Body of pancreas (tissue), 4 donors: ENCODE results near the gene SFTPB. TPM values are rescaled to one million over a fixed set of nuclear protein-coding genes. Genes with fewer than 3 reads are reported as not detected.
"Not testable (repeated sequence)": the region's sequence is repeated elsewhere in the genome, so short reads cannot be mapped to it uniquely, and the experiment has no call there.

Experiments
- ATAC-seq: fragments of 150-250 bp; one replicate; pipeline ENCODE4 v1.9.1; 2016
- DNase-seq, 4 donors: peaks; one replicate each; pipeline ENCODE4 v3.0.0-alpha.2; 2019
- H3K27ac ChIP-seq, 4 donors: fragments of 200-600 bp; sonication (generic); 1 replicate in 3 of 4; 2 replicates in 1 of 4; pipeline versions ENCODE4 v1.5.1 to v1.6.1; 2016 to 2019; ENCODE audit warnings: mild to moderate bottlenecking in 1 of 4, mixed read lengths in 1 of 4, moderate library complexity in 1 of 4
- H3K27me3 ChIP-seq, 2 donors: fragments of 200-600 bp; sonication (generic); one replicate each; pipeline ENCODE4 v1.6.0; 2016; ENCODE audit warnings: mild to moderate bottlenecking in 1 of 2
- H3K36me3 ChIP-seq, 2 donors: fragments of 200-600 bp; sonication (generic); replicated peaks in 1 of 2; 2 replicates each; pipeline ENCODE4 v1.5.1; 2016; ENCODE audit warnings: low read depth in 2 of 2; ENCODE audit not compliant: insufficient read depth in 1 of 2
- H3K4me1 ChIP-seq: fragments of 200-600 bp; sonication (generic); one replicate; pipeline ENCODE4 v1.6.0; 2016
- H3K4me3 ChIP-seq, 2 donors: fragments of 200-600 bp; sonication (generic); 1 replicate in 1 of 2; 2 replicates in 1 of 2; pipeline ENCODE4 v1.5.1; 2016 to 2019
- H3K9me3 ChIP-seq, 3 donors: fragments of 200-600 bp; sonication (generic); 1 replicate in 2 of 3; 2 replicates in 1 of 3; pipeline ENCODE4 v1.5.1; 2016
- CTCF ChIP-seq, 7 experiments: fragments of 450-650 bp in 4 of 7; fragments of 200-600 bp in 3 of 7; sonication (generic) in 3 of 7; IDR thresholded peaks; one replicate each; pipeline ENCODE4 v1.5.1; 2016 to 2019; ENCODE audit warnings: antibody characterized with exemption in 7 of 7
- POLR2A ChIP-seq, 3 donors: fragments of 450-650 bp; IDR thresholded peaks; one replicate each; pipeline ENCODE4 v1.6.1; 2016; ENCODE audit warnings: antibody characterized with exemption in 3 of 3, mild to moderate bottlenecking in 2 of 3
- WGBS, 2 donors: methylation state at CpG; one replicate each; pipeline ENCODE4 v1.1.5; 2017; 5-methylcytosine and 5-hydroxymethylcytosine counted together
- intact Hi-C: fragments of 100-400 bp; cut with DNase I; formaldehyde crosslinking; loops from one replicate; pipeline ENCODE4 v1.15.1; 2023
- total RNA-seq, 2 donors: library from RNA; depleted of rRNA; stranded (reverse); fragments of >200 nt; gene quantifications; one replicate each; pipeline ENCODE4 v1.1.0, GENCODE V29; 2016

SFTPB gene
- total RNA-seq, result not detected

- no peak for ATAC-seq
- TF ChIP-seq POLR2A (IDR thresholded peaks at IDR 0.05) (no peak), CTCF (IDR thresholded peaks at IDR 0.05) (no peak)
- intact Hi-C loops, result loop anchor here (10.0 kb wide), 1 partner anchor 433 kb away; no protein-coding TSS in a partner anchor
- Histone ChIP-seq H3K9me3 (no peaks in the 10 kb centered on the region), H3K27me3 (no peaks in the 10 kb centered on the region), H3K4me1 (no peaks in the 10 kb centered on the region), H3K4me3 (no peak within 1 kb of the TSS), H3K36me3 (no peaks in the 10 kb centered on the region), H3K27ac (no peak within 1 kb of the TSS)
- WGBS, 2 donors, result 75 to 85% methylated on average over 1 to 5 of the region's 5 CpGs
- DNase-seq, result no peak
Measured at GRCh38 chr2:85668009-85668856, at the start of gene SFTPB. TSS of gene SFTPB (minus strand) at chr2:85668199. CDS start at chr2:85668183, 16 bp downstream.

GRCh38 chr2:85717308-85718008, 49.5 kb upstream of the SFTPB start:
- Histone ChIP-seq H3K4me3 (no peak overlapping the region), H3K9me3 (no peaks in the 10 kb centered on the region), H3K4me1 (peaks cover 21% of the 10 kb centered on the region), H3K27ac (no peak overlapping the region), H3K36me3 (no peaks in the 10 kb centered on the region), H3K27me3 (no peaks in the 10 kb centered on the region)
- no peak for DNase-seq
- intact Hi-C loops, result no loop called here
- no peak for TF ChIP-seq CTCF (IDR thresholded peaks at IDR 0.05)
- no peak for TF ChIP-seq POLR2A (IDR thresholded peaks at IDR 0.05)
- 72 to 78% methylated on average over 15 of the region's 15 CpGs for WGBS, 2 donors
- ATAC-seq, result no peak

GRCh38 chr2:85716346-85716914, 48.4 kb upstream of the SFTPB start:
- DNase-seq (no peak), ATAC-seq (no peak)
- Histone ChIP-seq H3K4me1 (peaks cover 21% of the 10 kb centered on the region), H3K9me3 (no peaks in the 10 kb centered on the region), H3K4me3 (no peak overlapping the region), H3K36me3 (no peaks in the 10 kb centered on the region), H3K27me3 (no peaks in the 10 kb centered on the region), H3K27ac (no peak overlapping the region)
- TF ChIP-seq CTCF (IDR thresholded peaks at IDR 0.05) (no peak), POLR2A (IDR thresholded peaks at IDR 0.05) (no peak)
- intact Hi-C loops, result no loop called here
- WGBS, 2 donors, result 79 to 82% methylated on average over 13 of the region's 13 CpGs

GRCh38 chr2:85714841-85715240, 46.8 kb upstream of the SFTPB start:
- H3K36me3 ChIP-seq, result no peaks in the 10 kb centered on the region
- no peaks in the 10 kb centered on the region for H3K27me3 ChIP-seq
- ATAC-seq (no peak), DNase-seq (no peak)
- TF ChIP-seq CTCF (IDR thresholded peaks at IDR 0.05) (no peak), POLR2A (IDR thresholded peaks at IDR 0.05) (no peak)
- H3K4me1 ChIP-seq, result peaks cover 21% of the 10 kb centered on the region
- H3K9me3 ChIP-seq, result no peaks in the 10 kb centered on the region
- H3K27ac ChIP-seq, result no peak overlapping the region
- H3K4me3 ChIP-seq, result no peak overlapping the region
- 71 to 79% methylated on average over 8 of the region's 8 CpGs for WGBS, 2 donors
- intact Hi-C loops, result no loop called here

GRCh38 chr2:85714421-85714820, 46.4 kb upstream of the SFTPB start:
- intact Hi-C loops, H3K27ac ChIP-seq: not testable (repeated sequence)
- peaks cover 18% of the 10 kb centered on the region for H3K4me1 ChIP-seq

More at GRCh38 chr2:85714421-85714820, 46.4 kb upstream of the SFTPB start:
- DNase-seq, H3K4me3 ChIP-seq, H3K36me3 ChIP-seq, H3K27me3 ChIP-seq, H3K9me3 ChIP-seq, ATAC-seq: not testable (repeated sequence)
- WGBS, 2 donors, result 85 to 94% methylated on average over 7 of the region's 7 CpGs
